ENCODE results near the gene PRR12. TPM values are rescaled to one million over a fixed set of nuclear protein-coding genes. Genes with fewer than 3 reads are reported as not detected.
A peak's percentile ranks its signal among the peaks of the same experiment; 100 is the strongest.

Gene PRR12
- total RNA-seq, 1 donor from 2014 or later, result 14.5 TPM

DNA sequence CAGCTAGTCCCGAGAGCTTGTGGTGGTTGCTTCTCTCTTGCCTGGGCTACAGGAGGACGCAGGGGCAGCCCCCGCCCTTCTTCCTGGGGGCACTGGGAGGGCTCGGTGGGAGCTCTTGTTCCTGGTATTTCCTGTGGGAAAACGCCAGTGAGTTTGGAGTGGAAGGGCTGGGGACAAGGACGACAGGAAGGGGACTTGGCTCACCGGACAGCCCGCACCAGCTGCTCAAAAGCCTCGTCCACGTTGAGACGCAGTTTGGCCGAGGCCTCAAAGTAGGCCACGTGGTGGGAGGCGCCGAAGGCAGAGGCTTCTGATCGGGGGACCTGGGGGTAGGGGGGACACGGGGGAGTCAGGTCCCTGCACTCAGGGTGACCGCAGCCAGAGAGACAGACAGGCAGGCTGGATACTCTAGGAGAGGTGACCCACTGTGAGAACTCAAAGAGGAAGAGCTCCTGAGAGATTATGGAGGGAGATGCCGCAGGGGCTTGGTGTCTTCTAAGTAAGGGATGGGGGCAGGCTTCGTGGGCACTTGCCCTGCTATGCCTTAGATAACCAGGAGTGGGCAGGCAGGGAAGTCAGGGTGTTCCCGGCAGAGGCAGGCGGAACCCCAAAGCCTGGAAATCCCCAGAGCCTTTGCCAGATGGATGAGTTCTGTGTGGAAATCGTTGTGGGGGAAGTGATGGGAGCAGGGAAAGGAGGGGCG lies 44.7 kb downstream of the PRR12 start:
- intact Hi-C loops (cut with DNase I), result no loop called here
- DNase-seq (ENCODE audit: missing footprints), result no peak
- ATAC-seq, result no peak

DNA sequence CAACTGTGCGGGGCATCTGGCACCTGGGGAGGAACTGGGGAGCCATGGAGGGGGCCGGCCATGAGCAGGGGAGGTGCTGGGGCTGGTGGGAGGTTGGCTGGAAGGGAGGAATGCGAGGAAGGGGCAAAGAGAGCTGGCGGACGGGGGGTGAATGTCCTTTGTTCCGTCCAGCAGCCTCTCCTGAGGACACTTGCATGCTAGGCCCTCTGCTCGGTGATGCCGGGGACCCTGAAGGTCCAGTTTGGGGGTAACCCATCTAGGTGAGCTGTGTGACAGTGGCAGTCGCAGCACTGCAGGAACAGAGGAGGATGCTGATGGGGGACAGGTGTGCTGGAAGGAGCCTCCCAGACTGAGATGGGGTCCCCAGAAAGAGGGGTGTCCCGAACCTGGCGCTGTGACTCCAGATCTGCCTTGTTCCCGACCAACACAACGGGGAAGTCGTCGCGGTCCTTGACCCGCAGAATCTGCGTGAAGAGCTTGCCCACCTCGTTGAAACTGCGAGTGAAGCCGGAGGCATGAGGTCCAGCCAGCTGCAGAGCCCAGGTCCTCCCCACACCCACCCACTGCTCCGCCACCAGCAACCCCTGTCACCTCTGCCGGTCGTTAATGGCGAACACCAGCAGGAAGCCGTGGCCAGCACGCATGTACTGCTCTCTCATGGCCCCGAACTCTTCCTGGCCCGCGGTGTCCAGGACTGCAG lies 45.4 kb downstream of the PRR12 start:
- ATAC-seq (no peak), DNase-seq (ENCODE audit: missing footprints) (no peak)
- intact Hi-C loops (cut with DNase I), result no loop called here

GRCh38 chr19:49637821-49638738 lies 47.1 kb downstream of the PRR12 start:
- peak; percentile 13 for ATAC-seq

DNA sequence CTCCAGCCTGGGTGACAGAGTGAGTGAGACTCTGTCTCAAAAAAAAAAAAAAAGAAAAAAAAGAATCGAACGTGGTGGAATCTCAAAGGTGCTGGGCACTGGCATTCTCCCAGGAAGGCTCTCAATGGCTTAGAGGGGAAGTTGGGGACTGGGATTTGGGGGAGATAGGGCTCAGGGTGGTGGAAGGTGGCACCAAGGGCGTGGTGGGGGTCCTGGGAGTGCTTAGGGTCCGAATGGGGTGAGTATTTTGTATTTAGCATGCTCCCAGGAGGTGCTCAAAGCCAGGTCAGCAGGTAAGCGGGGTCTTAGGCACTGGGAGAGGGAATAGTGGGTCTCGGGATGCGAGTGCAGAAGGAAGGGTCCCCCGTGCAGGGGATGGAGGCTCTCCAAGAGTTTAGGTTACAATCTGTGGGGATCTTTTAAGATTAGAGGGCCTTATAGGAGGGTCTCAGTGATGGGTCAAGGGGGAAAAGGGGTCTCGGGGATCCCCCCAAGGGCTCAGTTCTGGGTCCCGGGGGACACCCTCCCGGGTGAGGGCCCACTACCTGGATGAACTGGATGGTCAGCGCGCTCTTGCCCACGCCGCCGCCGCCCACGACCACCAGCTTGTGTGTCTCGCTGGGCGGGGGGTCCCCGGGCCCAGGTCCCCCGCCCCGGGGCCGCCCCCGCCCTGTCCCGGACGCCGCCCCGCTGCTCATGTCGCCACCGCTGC lies 48.6 kb downstream of the PRR12 start:
- no peak for ATAC-seq
- intact Hi-C loops (cut with DNase I), result loop anchor here (2.0 to 5.0 kb wide), 3 partner anchors 37 to 187 kb away; partner anchors contain the start of genes ALDH16A1, PIH1D1, PRMT1 and PRR12
- DNase-seq (ENCODE audit: missing footprints), result no peak

More at GRCh38 chr19:49637821-49638738, 47.1 kb downstream of the PRR12 start:
- peak; percentile 94 for DNase-seq (ENCODE audit: missing footprints)
- intact Hi-C loops (cut with DNase I), result no loop called here

- ATAC-seq, result peak; percentile 79
- DNase-seq (ENCODE audit: missing footprints), result peak; percentile 100
- intact Hi-C loops (cut with DNase I), result loop anchor here (2.0 to 5.0 kb wide), 3 partner anchors 36 to 188 kb away; partner anchors contain the start of genes ALDH16A1, PIH1D1, PRMT1 and PRR12
These were observed 49.3 kb downstream of the PRR12 start, which contains the start of gene RRAS for GRCh38 chr19:49640113-49640898. RRAS (minus strand) TSS chr19:49640143; CDS start chr19:49640098, 45 bp downstream.

GRCh38 chr19:49641688-49642491 lies 50.9 kb downstream of the PRR12 start, which contains the start of gene SCAF1:
SCAF1 (plus strand) TSS chr19:49642209; CDS start chr19:49645027, 2,818 bp downstream.
- ATAC-seq (peak; percentile 84), DNase-seq (ENCODE audit: missing footprints) (peak; percentile 100)
- intact Hi-C loops (cut with DNase I), result loop anchor here (2.0 to 5.0 kb wide), 3 partner anchors 35 to 190 kb away; partner anchors contain the start of genes ALDH16A1, PIH1D1, PRMT1 and PRR12

- DNase-seq (ENCODE audit: missing footprints) (no peak), ATAC-seq (no peak)
- intact Hi-C loops (cut with DNase I), result loop anchor here (5.0 kb wide), 1 partner anchor 190 kb away; the partner anchor contains the start of genes ALDH16A1 and PIH1D1
These were observed 51.6 kb downstream of the PRR12 start for GRCh38 chr19:49642492-49643035.

GRCh38 chr19:49643466-49643865 lies 52.5 kb downstream of the PRR12 start:
- DNase-seq (ENCODE audit: missing footprints) (no peak), ATAC-seq (no peak)
- intact Hi-C loops (cut with DNase I), result loop anchor here (5.0 kb wide), 1 partner anchor 191 kb away; the partner anchor contains the start of genes ALDH16A1 and PIH1D1

- DNase-seq (ENCODE audit: missing footprints), result peak; percentile 9
- ATAC-seq, result no peak
- intact Hi-C loops (cut with DNase I), result no loop called here
These were observed 54.6 kb downstream of the PRR12 start for GRCh38 chr19:49645592-49645991.

GRCh38 chr19:49645995-49646394 lies 55.0 kb downstream of the PRR12 start:
- ATAC-seq (no peak), DNase-seq (ENCODE audit: missing footprints) (no peak)
- intact Hi-C loops (cut with DNase I), result no loop called here

DNA sequence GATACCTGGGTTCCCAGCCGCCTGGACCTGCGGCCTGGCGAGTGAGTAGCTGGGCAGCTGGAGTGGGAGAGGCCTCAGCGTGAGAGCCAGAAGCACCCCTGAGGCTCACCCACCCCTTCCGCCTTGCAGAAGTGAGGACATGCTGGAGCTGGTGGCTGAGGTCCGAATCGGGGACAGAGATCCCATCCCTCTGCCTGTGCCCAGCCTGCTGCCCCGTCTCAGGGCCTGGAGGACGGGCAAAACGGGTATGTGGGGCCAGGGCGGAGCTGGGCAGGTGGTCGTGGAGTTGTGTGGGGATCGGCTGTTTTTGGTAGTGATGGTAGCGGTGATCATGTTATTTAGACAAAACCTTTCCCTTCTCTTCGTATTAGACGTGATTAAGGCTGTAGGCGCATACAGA lies 55.6 kb downstream of the PRR12 start:
- intact Hi-C loops (cut with DNase I), result no loop called here
- DNase-seq (ENCODE audit: missing footprints) (no peak), ATAC-seq (no peak)

DNA sequence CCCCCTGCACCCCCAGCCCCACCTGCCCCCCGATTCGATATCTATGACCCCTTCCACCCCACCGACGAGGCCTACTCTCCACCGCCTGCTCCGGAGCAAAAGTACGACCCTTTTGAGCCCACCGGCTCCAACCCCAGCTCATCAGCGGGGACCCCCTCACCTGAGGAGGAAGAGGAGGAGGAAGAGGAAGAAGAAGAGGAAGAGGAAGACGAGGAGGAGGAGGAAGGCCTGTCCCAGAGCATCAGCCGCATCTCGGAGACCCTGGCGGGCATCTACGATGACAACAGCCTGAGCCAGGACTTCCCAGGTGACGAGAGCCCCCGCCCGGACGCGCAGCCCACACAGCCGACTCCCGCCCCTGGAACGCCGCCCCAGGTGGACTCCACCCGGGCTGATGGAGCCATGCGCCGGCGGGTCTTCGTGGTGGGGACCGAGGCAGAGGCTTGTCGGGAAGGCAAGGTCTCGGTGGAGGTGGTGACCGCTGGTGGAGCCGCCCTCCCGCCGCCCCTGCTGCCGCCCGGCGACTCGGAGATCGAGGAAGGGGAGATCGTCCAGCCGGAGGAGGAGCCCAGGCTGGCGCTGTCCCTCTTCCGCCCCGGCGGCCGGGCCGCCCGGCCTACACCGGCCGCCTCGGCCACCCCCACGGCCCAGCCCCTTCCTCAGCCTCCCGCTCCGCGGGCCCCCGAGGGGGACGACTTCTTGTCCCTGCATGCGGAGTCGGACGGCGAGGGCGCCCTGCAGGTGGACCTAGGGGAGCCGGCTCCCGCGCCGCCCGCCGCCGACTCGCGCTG lies 60.2 kb downstream of the PRR12 start:
- intact Hi-C loops (cut with DNase I), result no loop called here
- no peak for ATAC-seq
- no peak for DNase-seq (ENCODE audit: missing footprints)

GRCh38 chr19:49651820-49652550 lies 61.0 kb downstream of the PRR12 start:
- intact Hi-C loops (cut with DNase I), result no loop called here
- ATAC-seq, result no peak
- no peak for DNase-seq (ENCODE audit: missing footprints)

DNA sequence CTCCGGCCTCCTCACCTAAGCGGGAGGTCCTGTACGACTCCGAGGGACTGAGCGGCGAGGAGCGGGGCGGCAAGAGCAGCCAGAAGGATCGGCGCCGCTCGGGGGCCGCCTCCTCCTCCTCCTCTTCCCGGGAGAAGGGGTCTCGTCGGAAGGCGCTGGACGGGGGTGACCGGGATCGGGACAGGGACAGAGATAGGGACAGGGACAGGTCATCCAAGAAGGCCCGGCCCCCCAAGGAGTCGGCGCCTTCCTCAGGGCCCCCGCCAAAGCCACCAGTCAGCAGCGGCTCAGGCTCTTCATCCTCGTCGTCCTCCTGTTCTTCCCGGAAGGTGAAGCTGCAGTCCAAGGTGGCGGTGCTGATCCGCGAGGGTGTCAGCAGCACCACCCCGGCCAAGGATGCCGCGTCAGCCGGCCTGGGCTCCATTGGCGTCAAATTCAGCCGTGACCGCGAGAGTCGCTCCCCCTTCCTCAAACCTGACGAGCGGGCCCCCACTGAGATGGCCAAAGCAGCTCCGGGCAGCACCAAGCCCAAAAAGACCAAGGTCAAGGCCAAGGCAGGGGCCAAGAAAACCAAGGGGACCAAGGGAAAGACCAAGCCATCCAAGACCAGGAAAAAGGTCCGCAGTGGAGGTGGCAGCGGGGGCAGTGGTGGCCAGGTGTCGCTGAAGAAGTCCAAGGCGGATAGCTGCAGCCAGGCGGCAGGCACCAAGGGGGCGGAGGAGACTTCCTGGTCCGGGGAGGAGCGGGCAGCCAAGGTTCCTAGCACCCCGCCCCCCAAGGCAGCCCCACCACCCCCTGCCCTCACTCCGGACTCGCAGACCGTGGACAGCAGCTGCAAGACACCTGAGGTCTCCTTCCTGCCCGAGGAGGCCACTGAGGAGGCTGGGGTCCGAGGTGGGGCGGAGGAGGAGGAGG lies 61.8 kb downstream of the PRR12 start:
- intact Hi-C loops (cut with DNase I), result no loop called here
- ATAC-seq (no peak), DNase-seq (ENCODE audit: missing footprints) (peak; percentile 21)

Measured in Right ventricle myocardium inferior (tissue), 1 donor.